Mesendoderm (in vitro differentiated cells): ENCODE measurements around the gene C21orf91.

Experiments
- DNase-seq: peaks from one replicate; pipeline ENCODE4 v3.0.0; 2013
- H2AK5ac ChIP-seq: 2 replicates; pipeline ENCODE4 v1.6.1; 2013; ENCODE audit warnings: low read length, inconsistent platforms
- H2BK120ac ChIP-seq: 2 replicates; pipeline ENCODE4 v1.6.1; 2013; ENCODE audit warnings: low read depth, mild to moderate bottlenecking, low read length, moderate library complexity, mixed read lengths
- H2BK15ac ChIP-seq: replicated peaks from 2 replicates; pipeline ENCODE4 v1.6.1; 2013; ENCODE audit warnings: low read depth, mild to moderate bottlenecking, moderate library complexity
- H2BK5ac ChIP-seq: 2 replicates; pipeline ENCODE4 v1.6.1; 2013; ENCODE audit warnings: low read length, inconsistent platforms
- H3K18ac ChIP-seq: 2 replicates; pipeline ENCODE4 v1.6.1; 2013; ENCODE audit warnings: mild to moderate bottlenecking, low read length, mixed read lengths
- H3K23ac ChIP-seq: one replicate; pipeline ENCODE4 v1.6.1; 2013; ENCODE audit warnings: low read length
- H3K27ac ChIP-seq: 2 replicates; pipeline ENCODE4 v1.5.1; 2013; ENCODE audit warnings: low read depth, mild to moderate bottlenecking, inconsistent platforms, low read length, moderate library complexity
- H3K27me3 ChIP-seq: 2 replicates; pipeline ENCODE4 v1.6.1; 2013; ENCODE audit warnings: low read length, control low read depth, mild to moderate bottlenecking, inconsistent platforms; ENCODE audit not compliant: insufficient read depth, poor library complexity
- H3K36me3 ChIP-seq: 2 replicates; pipeline ENCODE4 v1.6.1; 2013; ENCODE audit warnings: low read length, inconsistent platforms; ENCODE audit not compliant: control insufficient read depth, insufficient read depth
- H3K4ac ChIP-seq: one replicate; pipeline ENCODE4 v1.6.1; 2013; ENCODE audit warnings: low read depth, mild to moderate bottlenecking, low read length, moderate library complexity
- H3K4me1 ChIP-seq: 2 replicates; pipeline ENCODE4 v1.6.1; 2013; ENCODE audit warnings: low read depth, low read length, inconsistent platforms; ENCODE audit not compliant: control insufficient read depth
- H3K4me2 ChIP-seq: 2 replicates; pipeline ENCODE4 v1.6.1; 2013; ENCODE audit warnings: low read length
- H3K4me3 ChIP-seq: 2 replicates; pipeline ENCODE4 v1.5.1; 2013; ENCODE audit warnings: mild to moderate bottlenecking, low read length
- H3K56ac ChIP-seq: one replicate; pipeline ENCODE4 v1.6.1; 2013; ENCODE audit warnings: low read length
- H3K79me1 ChIP-seq: 2 replicates; pipeline ENCODE4 v1.6.1; 2013; ENCODE audit warnings: low read length, inconsistent platforms
- H3K79me2 ChIP-seq: 2 replicates; pipeline ENCODE4 v1.6.1; 2013; ENCODE audit warnings: mild to moderate bottlenecking, low read length; ENCODE audit not compliant: control insufficient read depth, insufficient read depth
- H3K9ac ChIP-seq: 2 replicates; pipeline ENCODE4 v1.6.1; 2013; ENCODE audit warnings: low read length, inconsistent platforms
- H4K5ac ChIP-seq: one replicate; pipeline ENCODE4 v1.6.1; 2013; ENCODE audit warnings: low read length
- H4K8ac ChIP-seq: one replicate; pipeline ENCODE4 v1.6.1; 2013; ENCODE audit warnings: low read depth, mild to moderate bottlenecking, control low read depth, low read length, moderate library complexity
- WGBS: extraction: QIAGEN DNeasy Blood & Tissue Kit; methylation state at CpG from one replicate; pipeline ENCODE4 v1.1.7; 2013; ENCODE audit warnings: low lambda C conversion rate, missing lambda C conversion rate; ENCODE audit not compliant: insufficient coverage; ENCODE audit errors: extremely low coverage; 5-methylcytosine and 5-hydroxymethylcytosine counted together

Gene C21orf91

GRCh38 chr21:17828223-17828622 is 9.1 kb upstream of the C21orf91 start:
- Histone ChIP-seq H3K56ac (no peak overlapping the region), H3K27me3 (no peaks in the 10 kb centered on the region), H3K36me3 (no peaks in the 10 kb centered on the region), H3K4ac (no peak overlapping the region), H2BK5ac (no peak overlapping the region), H3K4me3 (no peak overlapping the region), H2BK120ac (no peak overlapping the region), H3K4me1 (no peaks in the 10 kb centered on the region), H2AK5ac (no peak overlapping the region), H2BK15ac (no peak overlapping the region), H3K79me2 (no peaks in the 10 kb centered on the region), H3K27ac (no peak overlapping the region), H4K5ac (no peak overlapping the region), H3K23ac (no peak overlapping the region), H3K18ac (no peak overlapping the region), H3K79me1 (no peaks in the 10 kb centered on the region), H3K4me2 (no peak overlapping the region), H4K8ac (no peak overlapping the region), H3K9ac (no peak overlapping the region)
- WGBS = no CpG with 5 or more reads among the region's 3 CpGs
- DNase-seq = no peak

GRCh38 chr21:17823846-17824245 is 4.7 kb upstream of the C21orf91 start:
- Histone ChIP-seq H4K8ac (no peak overlapping the region), H3K4me1 (peaks cover 3% of the 10 kb centered on the region), H3K4ac (no peak overlapping the region), H3K4me2 (no peak overlapping the region), H3K4me3 (no peak overlapping the region), H3K18ac (no peak overlapping the region), H3K23ac (no peak overlapping the region), H2BK5ac (no peak overlapping the region), H2AK5ac (no peak overlapping the region), H3K9ac (no peak overlapping the region), H3K79me1 (no peaks in the 10 kb centered on the region), H3K56ac (no peak overlapping the region), H4K5ac (no peak overlapping the region), H3K79me2 (no peaks in the 10 kb centered on the region), H3K36me3 (no peaks in the 10 kb centered on the region), H2BK15ac (no peak overlapping the region), H2BK120ac (no peak overlapping the region), H3K27ac (no peak overlapping the region), H3K27me3 (no peaks in the 10 kb centered on the region)
- no CpG with 5 or more reads among the region's 6 CpGs for WGBS
- DNase-seq = no peak

GRCh38 chr21:17821121-17821520 is 2.0 kb upstream of the C21orf91 start:
- Histone ChIP-seq H3K27me3 (no peaks in the 10 kb centered on the region), H3K4me3 (no peak overlapping the region), H3K18ac (no peak overlapping the region), H3K27ac (no peak overlapping the region), H3K4me1 (peaks cover 3% of the 10 kb centered on the region), H2BK15ac (no peak overlapping the region), H4K5ac (no peak overlapping the region), H3K56ac (no peak overlapping the region), H2BK5ac (no peak overlapping the region), H3K36me3 (no peaks in the 10 kb centered on the region), H3K4me2 (no peak overlapping the region), H3K79me1 (no peaks in the 10 kb centered on the region), H4K8ac (no peak overlapping the region), H2BK120ac (no peak overlapping the region), H3K23ac (no peak overlapping the region), H3K4ac (no peak overlapping the region), H3K79me2 (peaks cover 4% of the 10 kb centered on the region), H2AK5ac (no peak overlapping the region), H3K9ac (no peak overlapping the region)
- WGBS = no CpG with 5 or more reads among the region's 3 CpGs
- no peak for DNase-seq

GRCh38 chr21:17819877-17820229 is 697 bp upstream of the C21orf91 start:
- H3K56ac ChIP-seq = peak overlapping the region; percentile 95
- peak overlapping the region; percentile 41 for H3K4me3 ChIP-seq
- no peak overlapping the region for H2BK120ac ChIP-seq
- no peak overlapping the region for H3K23ac ChIP-seq
- no peak overlapping the region for H3K27ac ChIP-seq
- peak overlapping the region; percentile 75 for H3K9ac ChIP-seq
- H3K4me2 ChIP-seq = peak overlapping the region; percentile 30
- WGBS = no CpG with 5 or more reads among the region's 6 CpGs
- H3K79me2 ChIP-seq = peaks cover 4% of the 10 kb centered on the region
- no peaks in the 10 kb centered on the region for H3K79me1 ChIP-seq
- H4K8ac ChIP-seq = no peak overlapping the region
- peaks cover 3% of the 10 kb centered on the region for H3K4me1 ChIP-seq
- no peak overlapping the region for H4K5ac ChIP-seq
- no peak overlapping the region for H2BK15ac ChIP-seq
- H3K18ac ChIP-seq = no peak overlapping the region
- no peaks in the 10 kb centered on the region for H3K27me3 ChIP-seq
- H3K36me3 ChIP-seq = no peaks in the 10 kb centered on the region
- no peak overlapping the region for H2AK5ac ChIP-seq
- no peak overlapping the region for H2BK5ac ChIP-seq
- DNase-seq = peak; percentile 55
- H3K4ac ChIP-seq = no peak overlapping the region

GRCh38 chr21:17818186-17819113 is 706 bp downstream of the C21orf91 start:
- Histone ChIP-seq H3K4ac (peak overlapping the region; percentile 82), H3K18ac (peak overlapping the region; percentile 94), H3K4me2 (peak overlapping the region; percentile 58), H3K79me2 (peaks cover 4% of the 10 kb centered on the region), H3K56ac (peak overlapping the region; percentile 89), H4K8ac (no peak overlapping the region), H3K23ac (no peak overlapping the region), H2BK120ac (no peak overlapping the region), H3K36me3 (no peaks in the 10 kb centered on the region), H2BK5ac (no peak overlapping the region), H3K9ac (peak overlapping the region; percentile 89), H3K27ac (peak overlapping the region; percentile 79), H4K5ac (no peak overlapping the region), H3K4me1 (peaks cover 3% of the 10 kb centered on the region), H3K79me1 (no peaks in the 10 kb centered on the region), H2BK15ac (no peak overlapping the region), H3K27me3 (no peaks in the 10 kb centered on the region), H2AK5ac (no peak overlapping the region), H3K4me3 (peak overlapping the region; percentile 29)
- DNase-seq = peak; percentile 73
- WGBS = no CpG with 5 or more reads among the region's 56 CpGs
